ENCODE results near the gene IQGAP3. TPM values are rescaled to one million over a fixed set of nuclear protein-coding genes. Genes with fewer than 3 reads are reported as not detected.

Gene IQGAP3
- total RNA-seq, 2 experiments from 2014 or later, result 24.3 to 31.3 TPM

GRCh38 chr1:156543066-156543465, 29.3 kb downstream of the IQGAP3 start:
- no peak for DNase-seq
- H3K9me3 Mint-ChIP-seq (ENCODE audit: low read depth), result no peaks in the 10 kb centered on the region
- ATAC-seq, result no peak
- H3K36me3 Mint-ChIP-seq, result peaks cover 15% of the 10 kb centered on the region
- peaks cover 14% of the 10 kb centered on the region for H3K4me1 Mint-ChIP-seq
- no peaks in the 10 kb centered on the region for H3K27me3 Mint-ChIP-seq
- CTCF ChIA-PET, result interaction anchor here (0.8 to 1.5 kb wide), 2 partner anchors 12 to 15 kb away, joined by 3 read pairs; no protein-coding TSS in a partner anchor
- no peak overlapping the region for H3K27ac Mint-ChIP-seq
- H3K4me3 Mint-ChIP-seq, result no peak overlapping the region

DNA sequence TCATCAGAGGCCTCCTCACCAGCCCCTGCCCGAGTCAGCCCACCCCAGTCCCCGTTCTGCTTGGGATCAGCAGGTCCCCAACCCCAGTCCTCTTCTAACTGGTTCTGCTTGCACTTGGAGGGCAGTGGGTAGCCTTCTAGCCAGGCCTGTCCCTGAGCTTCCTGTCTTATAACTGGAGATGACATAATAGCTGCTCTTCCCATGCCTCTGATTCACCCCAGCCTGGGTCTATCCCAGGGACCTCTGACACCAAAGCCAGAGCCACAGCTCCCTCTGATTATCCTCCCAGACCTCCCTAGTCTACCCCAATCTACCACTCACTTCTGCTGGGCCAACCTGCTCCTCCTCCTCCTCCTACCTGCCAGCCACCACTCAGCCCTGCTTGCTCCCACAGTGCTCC, 31.4 kb downstream of the IQGAP3 start:
- Mint-ChIP-seq H3K36me3 (peaks cover 19% of the 10 kb centered on the region), H3K4me1 (peaks cover 14% of the 10 kb centered on the region), H3K4me3 (no peak overlapping the region), H3K27me3 (no peaks in the 10 kb centered on the region), H3K27ac (no peak overlapping the region), H3K9me3 (ENCODE audit: low read depth) (no peaks in the 10 kb centered on the region)
- CTCF ChIA-PET, result interaction anchor here (1.1 to 1.7 kb wide), 2 partner anchors 60 to 155 kb away, joined by 5 read pairs; no protein-coding TSS in a partner anchor
- no peak for DNase-seq
- ATAC-seq, result no peak

DNA sequence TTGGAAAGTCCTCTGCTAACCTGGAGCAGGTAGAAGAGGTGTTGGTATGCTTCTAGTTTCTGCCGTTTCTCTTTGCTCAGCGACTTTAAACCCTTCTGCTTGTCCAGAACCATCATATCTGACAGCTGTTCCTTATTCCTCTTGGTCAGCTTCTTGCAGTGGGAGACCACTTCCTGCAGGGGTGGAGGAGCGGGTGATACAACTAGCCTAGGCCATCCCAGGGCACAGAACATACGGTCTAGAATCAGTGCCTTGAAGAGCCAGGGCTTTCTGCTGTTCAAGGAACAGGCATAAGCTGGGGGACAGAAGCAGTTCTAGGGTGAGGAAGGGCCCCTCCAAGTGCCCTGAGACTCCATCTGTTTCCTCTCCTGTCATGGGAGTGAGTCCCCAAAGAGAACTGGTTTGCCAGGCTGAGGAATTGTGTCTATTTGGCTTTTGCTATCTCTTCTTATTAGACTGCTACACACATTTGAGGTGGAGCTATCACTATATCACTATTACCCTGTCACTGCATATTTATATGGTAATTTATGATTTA, 32.5 kb downstream of the IQGAP3 start:
- peaks cover 23% of the 10 kb centered on the region for H3K36me3 Mint-ChIP-seq
- DNase-seq, result no peak
- H3K27ac Mint-ChIP-seq, result no peak overlapping the region
- H3K4me1 Mint-ChIP-seq, result peaks cover 14% of the 10 kb centered on the region
- CTCF ChIA-PET, result interaction anchor here (0.8 to 1.7 kb wide), 3 partner anchors 14 to 154 kb away, joined by 3 to 5 read pairs (median 5); no protein-coding TSS in a partner anchor
- H3K9me3 Mint-ChIP-seq (ENCODE audit: low read depth), result no peaks in the 10 kb centered on the region
- no peak overlapping the region for H3K4me3 Mint-ChIP-seq
- H3K27me3 Mint-ChIP-seq, result no peaks in the 10 kb centered on the region
- no peak for ATAC-seq

- H3K4me1 Mint-ChIP-seq, result peaks cover 14% of the 10 kb centered on the region
- peaks cover 22% of the 10 kb centered on the region for H3K36me3 Mint-ChIP-seq
- no peaks in the 10 kb centered on the region for H3K9me3 Mint-ChIP-seq (ENCODE audit: low read depth)
- no peak for DNase-seq
- CTCF ChIA-PET, result interaction anchor here (0.6 kb wide), 1 partner anchor 10 kb away, joined by 3 read pairs; no protein-coding TSS in a partner anchor
- no peak overlapping the region for H3K4me3 Mint-ChIP-seq
- H3K27ac Mint-ChIP-seq, result no peak overlapping the region
- ATAC-seq, result no peak
- H3K27me3 Mint-ChIP-seq, result no peaks in the 10 kb centered on the region
Observed at GRCh38 chr1:156538711-156539440, 33.5 kb downstream of the IQGAP3 start.

DNA sequence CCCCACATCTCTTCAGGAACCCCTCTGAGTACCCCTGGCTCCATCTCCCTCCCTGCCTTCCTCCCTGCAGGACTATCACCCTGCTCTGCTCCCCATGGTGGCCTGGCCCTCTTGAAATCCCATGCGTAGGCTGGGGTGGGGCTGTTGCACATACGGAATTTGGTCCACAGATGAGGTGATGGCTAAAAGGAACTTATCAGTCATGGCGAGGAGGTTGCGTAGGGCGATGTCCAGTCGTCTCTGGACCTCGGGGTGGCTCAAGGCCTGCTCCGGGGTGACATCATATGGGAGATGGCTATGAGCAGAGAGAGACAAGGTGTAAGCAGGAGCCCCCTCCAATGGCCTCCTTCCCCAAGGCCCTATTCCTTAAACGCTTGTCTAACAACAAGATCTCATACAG, 35.3 kb downstream of the IQGAP3 start:
- no peaks in the 10 kb centered on the region for H3K27me3 Mint-ChIP-seq
- no peaks in the 10 kb centered on the region for H3K9me3 Mint-ChIP-seq (ENCODE audit: low read depth)
- ATAC-seq, result no peak
- no peak overlapping the region for H3K4me3 Mint-ChIP-seq
- peaks cover 24% of the 10 kb centered on the region for H3K36me3 Mint-ChIP-seq
- no peak overlapping the region for H3K27ac Mint-ChIP-seq
- CTCF ChIA-PET, result no interaction called here
- DNase-seq, result no peak
- H3K4me1 Mint-ChIP-seq, result peaks cover 14% of the 10 kb centered on the region

- DNase-seq (no peak), ATAC-seq (no peak)
- H3K9me3 Mint-ChIP-seq (ENCODE audit: low read depth), result no peaks in the 10 kb centered on the region
- H3K4me3 Mint-ChIP-seq, result no peak overlapping the region
- no peak overlapping the region for H3K27ac Mint-ChIP-seq
- H3K27me3 Mint-ChIP-seq, result no peaks in the 10 kb centered on the region
- CTCF ChIA-PET, result interaction anchor here (0.8 kb wide), 1 partner anchor 253 kb away, joined by 3 read pairs; no protein-coding TSS in a partner anchor
- H3K36me3 Mint-ChIP-seq, result peaks cover 16% of the 10 kb centered on the region
- H3K4me1 Mint-ChIP-seq, result peaks cover 12% of the 10 kb centered on the region
Observed at GRCh38 chr1:156534424-156535060, 37.8 kb downstream of the IQGAP3 start.

DNA sequence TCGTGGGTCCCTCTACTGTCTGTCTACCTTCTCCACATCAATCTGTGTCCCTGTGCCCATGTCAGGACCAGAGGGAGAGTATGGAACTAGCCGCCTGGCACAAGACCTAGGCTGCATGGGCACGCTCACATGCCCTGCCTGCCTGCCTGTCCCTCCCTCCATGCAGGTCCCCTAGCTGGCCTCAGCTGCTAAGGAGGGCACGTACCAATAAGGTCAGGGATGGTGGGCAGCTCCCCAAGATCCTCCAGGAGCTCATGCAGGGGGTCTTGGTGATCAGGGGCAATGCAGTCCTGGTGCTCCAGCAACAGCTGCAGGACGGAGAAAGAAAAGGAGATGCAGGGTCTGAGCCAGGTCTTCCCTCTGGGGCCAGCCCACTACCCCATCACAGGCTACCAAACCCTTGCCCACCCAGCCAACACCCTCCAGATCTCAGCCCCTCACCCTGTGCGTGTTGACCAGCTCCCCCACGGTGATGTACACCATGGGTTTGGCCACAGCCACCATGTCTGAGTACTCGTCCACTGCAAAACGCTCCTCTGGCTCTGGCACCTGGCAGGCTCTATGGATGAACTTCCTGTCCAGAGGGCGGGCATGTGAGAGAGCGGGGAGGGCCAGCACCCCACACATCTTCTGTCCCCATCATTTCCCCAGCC, 38.7 kb downstream of the IQGAP3 start:
- no peak for DNase-seq
- no peak for ATAC-seq
- Mint-ChIP-seq H3K36me3 (peaks cover 17% of the 10 kb centered on the region), H3K27ac (no peak overlapping the region), H3K4me1 (peaks cover 8% of the 10 kb centered on the region), H3K9me3 (ENCODE audit: low read depth) (no peaks in the 10 kb centered on the region), H3K4me3 (no peak overlapping the region), H3K27me3 (no peaks in the 10 kb centered on the region)
- CTCF ChIA-PET, result no interaction called here

- H3K4me1 Mint-ChIP-seq, result peaks cover 16% of the 10 kb centered on the region
- H3K27me3 Mint-ChIP-seq, result no peaks in the 10 kb centered on the region
- no peak for ATAC-seq
- no peak overlapping the region for H3K27ac Mint-ChIP-seq
- no peak overlapping the region for H3K4me3 Mint-ChIP-seq
- peaks cover 26% of the 10 kb centered on the region for H3K36me3 Mint-ChIP-seq
- H3K9me3 Mint-ChIP-seq (ENCODE audit: low read depth), result no peaks in the 10 kb centered on the region
- CTCF ChIA-PET, result interaction anchor here (0.7 to 1.4 kb wide), 7 partner anchors 11 to 269 kb away, joined by 3 to 9 read pairs (median 3); partner anchors contain the start of gene NAXE
- DNase-seq, result no peak
Observed at GRCh38 chr1:156532374-156532773, 40.0 kb downstream of the IQGAP3 start.

- CTCF ChIA-PET, result interaction anchor here (1.4 kb wide), 1 partner anchor 85 kb away, joined by 4 read pairs; no protein-coding TSS in a partner anchor
- DNase-seq (no peak), ATAC-seq (no peak)
- H3K27me3 Mint-ChIP-seq, result no peaks in the 10 kb centered on the region
- H3K36me3 Mint-ChIP-seq, result peaks cover 26% of the 10 kb centered on the region
- H3K4me3 Mint-ChIP-seq, result no peak overlapping the region
- no peak overlapping the region for H3K27ac Mint-ChIP-seq
- H3K4me1 Mint-ChIP-seq, result peaks cover 31% of the 10 kb centered on the region
- H3K9me3 Mint-ChIP-seq (ENCODE audit: low read depth), result no peaks in the 10 kb centered on the region
Observed at GRCh38 chr1:156530006-156530405, 42.4 kb downstream of the IQGAP3 start.

DNA sequence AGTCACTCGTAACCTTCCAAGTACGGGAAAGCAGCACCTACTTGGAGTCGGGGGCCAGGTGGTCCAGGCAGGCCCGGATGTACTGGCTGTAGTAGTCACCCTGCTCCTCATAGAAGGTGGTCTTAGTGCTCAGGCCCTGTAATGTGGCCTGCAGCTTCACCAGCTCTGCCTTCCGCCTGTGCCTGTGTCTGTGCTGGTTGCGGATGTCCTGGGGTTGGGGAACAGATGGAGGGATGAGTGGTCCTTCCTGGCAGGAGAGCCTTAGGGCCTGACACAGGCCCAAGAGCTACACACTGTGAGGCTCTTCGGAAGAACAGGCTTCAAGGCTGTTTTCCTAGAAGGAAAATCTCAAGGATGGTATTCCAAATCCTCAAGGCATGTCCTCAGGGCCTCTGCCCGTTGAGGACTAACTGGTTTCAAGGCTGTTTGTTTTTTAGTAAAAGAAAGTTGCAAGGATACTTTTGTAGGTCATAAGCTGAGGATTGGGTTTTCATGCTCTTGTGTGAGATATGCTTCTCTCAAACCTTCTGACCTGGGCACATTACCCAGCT, 43.4 kb downstream of the IQGAP3 start:
- no peaks in the 10 kb centered on the region for H3K27me3 Mint-ChIP-seq
- no peak for DNase-seq
- peak overlapping the region; percentile 30 for H3K27ac Mint-ChIP-seq
- no peak overlapping the region for H3K4me3 Mint-ChIP-seq
- ATAC-seq, result no peak
- CTCF ChIA-PET, result interaction anchor here (0.7 to 1.6 kb wide), 6 partner anchors 12 to 95 kb away, joined by 3 to 5 read pairs (median 3); no protein-coding TSS in a partner anchor
- no peaks in the 10 kb centered on the region for H3K9me3 Mint-ChIP-seq (ENCODE audit: low read depth)
- H3K4me1 Mint-ChIP-seq, result peaks cover 42% of the 10 kb centered on the region
- H3K36me3 Mint-ChIP-seq, result peaks cover 26% of the 10 kb centered on the region

GRCh38 chr1:156528231-156528630, 44.1 kb downstream of the IQGAP3 start:
- Mint-ChIP-seq H3K4me1 (peaks cover 44% of the 10 kb centered on the region), H3K4me3 (peak overlapping the region; percentile 52), H3K27ac (peak overlapping the region; percentile 65), H3K9me3 (ENCODE audit: low read depth) (no peaks in the 10 kb centered on the region), H3K36me3 (peaks cover 26% of the 10 kb centered on the region), H3K27me3 (no peaks in the 10 kb centered on the region)
- CTCF ChIA-PET, result interaction anchor here (0.7 to 1.8 kb wide), 8 partner anchors 11 to 143 kb away, joined by 3 to 10 read pairs (median 3); no protein-coding TSS in a partner anchor
- DNase-seq (no peak), ATAC-seq (no peak)

- Mint-ChIP-seq H3K4me1 (peaks cover 44% of the 10 kb centered on the region), H3K4me3 (no peak overlapping the region)
- no peak for ATAC-seq
Observed at GRCh38 chr1:156527584-156527983, 44.8 kb downstream of the IQGAP3 start.

More at GRCh38 chr1:156527584-156527983, 44.8 kb downstream of the IQGAP3 start:
- CTCF ChIA-PET, result interaction anchor here (0.7 to 1.8 kb wide), 7 partner anchors 11 to 142 kb away, joined by 3 to 10 read pairs (median 3); no protein-coding TSS in a partner anchor
- Mint-ChIP-seq H3K36me3 (peaks cover 26% of the 10 kb centered on the region), H3K27ac (peak overlapping the region; percentile 26), H3K27me3 (no peaks in the 10 kb centered on the region), H3K9me3 (ENCODE audit: low read depth) (no peaks in the 10 kb centered on the region)
- no peak for DNase-seq

Measured in activated CD8-positive, alpha-beta memory T cell treated with anti-CD3 and anti-CD28 coated beads, Interleukin-2, amount 10 ng/mL, durations not matched to agents 7 days and 5 days (primary cell).